KMS-11 (cell line): Measurements from ENCODE around the gene PFKFB2.

Experiments used
- H2AFZ ChIP-seq: fragments of 200-600 bp; sonication (generic); 2 replicates; pipeline ENCODE4 v1.6.1; 2016; ENCODE audit warnings: antibody characterized with exemption, mixed run types, low read depth
- H3K27ac ChIP-seq: fragments of 200-600 bp; sonication (generic); 2 replicates; pipeline ENCODE4 v1.6.1; 2016; ENCODE audit warnings: mild to moderate bottlenecking, mixed run types
- H3K27me3 ChIP-seq: fragments of 200-600 bp; sonication (generic); 2 replicates; pipeline ENCODE4 v1.6.1; 2017; ENCODE audit warnings: mild to moderate bottlenecking, low read depth, mixed run types, moderate library complexity; ENCODE audit not compliant: insufficient read depth
- H3K36me3 ChIP-seq: fragments of 200-600 bp; sonication (generic); 2 replicates; pipeline ENCODE4 v1.6.1; 2017; ENCODE audit warnings: mild to moderate bottlenecking, mixed run types; ENCODE audit not compliant: insufficient read depth
- H3K4me1 ChIP-seq: fragments of 200-600 bp; sonication (generic); 2 replicates; pipeline ENCODE4 v1.6.1; 2016; ENCODE audit warnings: mild to moderate bottlenecking, low read depth, mixed run types; ENCODE audit not compliant: poor library complexity, severe bottlenecking
- H3K4me2 ChIP-seq: fragments of 200-600 bp; sonication (generic); 2 replicates; pipeline ENCODE4 v1.7.0; 2016; ENCODE audit warnings: mild to moderate bottlenecking, mixed run types
- H3K4me3 ChIP-seq: fragments of 200-600 bp; sonication (generic); IDR thresholded peaks from 2 replicates; pipeline ENCODE4 v1.6.1; 2017; ENCODE audit warnings: low read depth, low read length, mixed read lengths; ENCODE audit not compliant: insufficient read depth
- H3K79me2 ChIP-seq: fragments of 200-600 bp; sonication (generic); 2 replicates; pipeline ENCODE4 v1.6.1; 2016; ENCODE audit warnings: low read depth, mixed run types; ENCODE audit not compliant: insufficient read depth
- H3K9ac ChIP-seq: fragments of 200-600 bp; sonication (generic); 2 replicates; pipeline ENCODE4 v1.6.1; 2016; ENCODE audit warnings: mild to moderate bottlenecking, mixed run types
- H4K20me1 ChIP-seq: fragments of 200-600 bp; sonication (generic); 2 replicates; pipeline ENCODE4 v1.6.1; 2016; ENCODE audit warnings: mild to moderate bottlenecking, mixed run types; ENCODE audit not compliant: insufficient read depth
- CTCF ChIP-seq: fragments of 200-600 bp; sonication (generic); conservative IDR thresholded peaks from 2 replicates; pipeline ENCODE4 v1.6.1; 2017; ENCODE audit warnings: low read depth, mild to moderate bottlenecking, antibody characterized with exemption, low read length, moderate library complexity, mixed read lengths

The PFKFB2 gene

GRCh38 chr1:207018707-207019106 lies 34.4 kb upstream of the PFKFB2 start:
- Histone ChIP-seq H3K36me3 (no peaks in the 10 kb centered on the region), H3K27ac (no peak overlapping the region), H2AFZ (no peak overlapping the region), H3K4me1 (no peaks in the 10 kb centered on the region), H3K4me2 (no peak overlapping the region), H3K79me2 (no peaks in the 10 kb centered on the region), H3K27me3 (no peaks in the 10 kb centered on the region), H3K9ac (no peak overlapping the region), H4K20me1 (no peaks in the 10 kb centered on the region), H3K4me3 (no peak overlapping the region)
- no peak for TF ChIP-seq CTCF

- no peak for TF ChIP-seq CTCF
Measured at GRCh38 chr1:207019161-207019560, 33.9 kb upstream of the PFKFB2 start.

GRCh38 chr1:207019661-207020060 lies 33.4 kb upstream of the PFKFB2 start:
- H2AFZ ChIP-seq = no peak overlapping the region
- no peaks in the 10 kb centered on the region for H3K27me3 ChIP-seq
- no peak for TF ChIP-seq CTCF
- no peak overlapping the region for H3K4me2 ChIP-seq
- H3K36me3 ChIP-seq = no peaks in the 10 kb centered on the region
- no peak overlapping the region for H3K27ac ChIP-seq
- no peak overlapping the region for H3K4me3 ChIP-seq
- H3K4me1 ChIP-seq = no peaks in the 10 kb centered on the region
- H4K20me1 ChIP-seq = no peaks in the 10 kb centered on the region
- no peak overlapping the region for H3K9ac ChIP-seq
- no peaks in the 10 kb centered on the region for H3K79me2 ChIP-seq

More at GRCh38 chr1:207019161-207019560, 33.9 kb upstream of the PFKFB2 start:
- Histone ChIP-seq H2AFZ (no peak overlapping the region), H3K4me3 (no peak overlapping the region), H3K9ac (no peak overlapping the region), H3K36me3 (no peaks in the 10 kb centered on the region), H4K20me1 (no peaks in the 10 kb centered on the region), H3K79me2 (no peaks in the 10 kb centered on the region), H3K27me3 (no peaks in the 10 kb centered on the region), H3K4me2 (no peak overlapping the region), H3K4me1 (no peaks in the 10 kb centered on the region), H3K27ac (no peak overlapping the region)

GRCh38 chr1:207020065-207020708 lies 32.9 kb upstream of the PFKFB2 start:
- no peak overlapping the region for H3K4me3 ChIP-seq
- H3K4me1 ChIP-seq = no peaks in the 10 kb centered on the region
- no peak overlapping the region for H3K27ac ChIP-seq
- no peaks in the 10 kb centered on the region for H3K36me3 ChIP-seq
- H3K4me2 ChIP-seq = no peak overlapping the region
- no peak for TF ChIP-seq CTCF
- no peaks in the 10 kb centered on the region for H4K20me1 ChIP-seq
- no peak overlapping the region for H3K9ac ChIP-seq
- H2AFZ ChIP-seq = no peak overlapping the region
- no peaks in the 10 kb centered on the region for H3K79me2 ChIP-seq
- H3K27me3 ChIP-seq = no peaks in the 10 kb centered on the region
